GM12878 (cell line): Measurements from ENCODE around the gene GRIN2A. TPM values are rescaled to one million over a fixed set of nuclear protein-coding genes. Genes with fewer than 3 reads are reported as not detected.

Experiments used
- EZH2 ChIP-seq: IDR thresholded peaks from 2 replicates; pipeline ENCODE4 v1.6.1; 2012; ENCODE audit warnings: low read depth, mild to moderate bottlenecking, control low read depth, inconsistent platforms, low read length, borderline replicate concordance; ENCODE audit not compliant: control insufficient read depth
- JUNB ChIP-seq: IDR thresholded peaks from 2 replicates; pipeline ENCODE4 v1.6.1; 2016; ENCODE audit warnings: antibody characterized with exemption, mild to moderate bottlenecking
- MEF2A ChIP-seq: IDR thresholded peaks from 2 replicates; pipeline ENCODE4 v1.6.1; 2011; ENCODE audit warnings: low read depth, mild to moderate bottlenecking, low read length, moderate library complexity; ENCODE audit not compliant: insufficient read depth
- PAX8 ChIP-seq: fragments of 450-650 bp; IDR thresholded peaks from 2 replicates; pipeline ENCODE4 v1.6.1; 2017; ENCODE audit warnings: mild to moderate bottlenecking, moderate library complexity
- RELB ChIP-seq: fragments of 450-650 bp; IDR thresholded peaks from 2 replicates; pipeline ENCODE4 v1.6.1; 2017; ENCODE audit warnings: low read depth, mild to moderate bottlenecking, moderate library complexity
- SIN3A ChIP-seq: IDR thresholded peaks from 2 replicates; pipeline ENCODE4 v1.6.1; 2012; ENCODE audit warnings: low read depth, low read length, improper control_type of control experiment
- TCF12 ChIP-seq: IDR thresholded peaks from 2 replicates; pipeline ENCODE4 v1.6.1; 2011; ENCODE audit warnings: low read depth, mild to moderate bottlenecking, low read length
- polyA plus RNA-seq, 11 experiments: library from polyadenylated mRNA; depleted of rRNA in 4 of 11; unstranded in 6 of 11; stranded (reverse) in 5 of 11; fragments of >200 nt; fragmentation: Nextera tagmentation in 4 of 11; fragmentation: Illumina TruSeq in 1 of 11; extraction: Ambion mirVana in 4 of 11; extraction: Trizol in 1 of 11; gene quantifications; 1 replicate in 1 of 11; 2 replicates in 10 of 11; pipeline versions ENCODE4 v1.2.1 to v1.2.3, GENCODE V29; 2011 to 2016; ENCODE audit warnings: inconsistent platforms in 2 of 11, missing spikeins in 2 of 11, low read depth in 1 of 11
- total RNA-seq, 4 experiments: library from RNA; depleted of rRNA in 3 of 4; stranded (reverse); fragments of >200 nt in 3 of 4; fragmentation: Illumina TruSeq in 1 of 4; extraction: Trizol in 1 of 4; gene quantifications; 2 replicates each; pipeline versions ENCODE4 v1.2.1 to v1.2.3, GENCODE V29; 2013 to 2021
- TF ChIP-seq, protein P1 (sequence below): IDR thresholded peaks from 2 replicates; pipeline ENCODE4 v1.6.1; 2012; ENCODE audit warnings: mild to moderate bottlenecking, low read depth, low read length
- TF ChIP-seq, protein P2 (sequence below): fragments of 450-650 bp; IDR thresholded peaks from 2 replicates; pipeline ENCODE4 v1.6.1; 2018; ENCODE audit warnings: borderline replicate concordance, mild to moderate bottlenecking; ENCODE audit not compliant: partially characterized antibody
- TF ChIP-seq, protein P3 (sequence below): IDR thresholded peaks from 2 replicates; pipeline ENCODE4 v1.6.1; 2011; ENCODE audit warnings: mild to moderate bottlenecking, low read depth, low read length, moderate library complexity; ENCODE audit not compliant: insufficient replicate concordance

GRIN2A gene
- total and polyA plus RNA-seq, 10 of the 15 experiments (the other 5 are each of a cell fraction or from before 2014, with no cell fraction given), result 2.4 to 13.3 (median 7.3) TPM

- TF ChIP-seq RELB, result 0 out of 2 replicates have a peak, but pooled peaks have one; percentile 32
- no peak for TF ChIP-seq MEF2A
- TF ChIP-seq, protein P1, sequence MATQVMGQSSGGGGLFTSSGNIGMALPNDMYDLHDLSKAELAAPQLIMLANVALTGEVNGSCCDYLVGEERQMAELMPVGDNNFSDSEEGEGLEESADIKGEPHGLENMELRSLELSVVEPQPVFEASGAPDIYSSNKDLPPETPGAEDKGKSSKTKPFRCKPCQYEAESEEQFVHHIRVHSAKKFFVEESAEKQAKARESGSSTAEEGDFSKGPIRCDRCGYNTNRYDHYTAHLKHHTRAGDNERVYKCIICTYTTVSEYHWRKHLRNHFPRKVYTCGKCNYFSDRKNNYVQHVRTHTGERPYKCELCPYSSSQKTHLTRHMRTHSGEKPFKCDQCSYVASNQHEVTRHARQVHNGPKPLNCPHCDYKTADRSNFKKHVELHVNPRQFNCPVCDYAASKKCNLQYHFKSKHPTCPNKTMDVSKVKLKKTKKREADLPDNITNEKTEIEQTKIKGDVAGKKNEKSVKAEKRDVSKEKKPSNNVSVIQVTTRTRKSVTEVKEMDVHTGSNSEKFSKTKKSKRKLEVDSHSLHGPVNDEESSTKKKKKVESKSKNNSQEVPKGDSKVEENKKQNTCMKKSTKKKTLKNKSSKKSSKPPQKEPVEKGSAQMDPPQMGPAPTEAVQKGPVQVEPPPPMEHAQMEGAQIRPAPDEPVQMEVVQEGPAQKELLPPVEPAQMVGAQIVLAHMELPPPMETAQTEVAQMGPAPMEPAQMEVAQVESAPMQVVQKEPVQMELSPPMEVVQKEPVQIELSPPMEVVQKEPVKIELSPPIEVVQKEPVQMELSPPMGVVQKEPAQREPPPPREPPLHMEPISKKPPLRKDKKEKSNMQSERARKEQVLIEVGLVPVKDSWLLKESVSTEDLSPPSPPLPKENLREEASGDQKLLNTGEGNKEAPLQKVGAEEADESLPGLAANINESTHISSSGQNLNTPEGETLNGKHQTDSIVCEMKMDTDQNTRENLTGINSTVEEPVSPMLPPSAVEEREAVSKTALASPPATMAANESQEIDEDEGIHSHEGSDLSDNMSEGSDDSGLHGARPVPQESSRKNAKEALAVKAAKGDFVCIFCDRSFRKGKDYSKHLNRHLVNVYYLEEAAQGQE, result no peak
- 0 out of 2 replicates have a peak, but pooled peaks have one; percentile 55 for TF ChIP-seq TCF12
- TF ChIP-seq, protein P2, sequence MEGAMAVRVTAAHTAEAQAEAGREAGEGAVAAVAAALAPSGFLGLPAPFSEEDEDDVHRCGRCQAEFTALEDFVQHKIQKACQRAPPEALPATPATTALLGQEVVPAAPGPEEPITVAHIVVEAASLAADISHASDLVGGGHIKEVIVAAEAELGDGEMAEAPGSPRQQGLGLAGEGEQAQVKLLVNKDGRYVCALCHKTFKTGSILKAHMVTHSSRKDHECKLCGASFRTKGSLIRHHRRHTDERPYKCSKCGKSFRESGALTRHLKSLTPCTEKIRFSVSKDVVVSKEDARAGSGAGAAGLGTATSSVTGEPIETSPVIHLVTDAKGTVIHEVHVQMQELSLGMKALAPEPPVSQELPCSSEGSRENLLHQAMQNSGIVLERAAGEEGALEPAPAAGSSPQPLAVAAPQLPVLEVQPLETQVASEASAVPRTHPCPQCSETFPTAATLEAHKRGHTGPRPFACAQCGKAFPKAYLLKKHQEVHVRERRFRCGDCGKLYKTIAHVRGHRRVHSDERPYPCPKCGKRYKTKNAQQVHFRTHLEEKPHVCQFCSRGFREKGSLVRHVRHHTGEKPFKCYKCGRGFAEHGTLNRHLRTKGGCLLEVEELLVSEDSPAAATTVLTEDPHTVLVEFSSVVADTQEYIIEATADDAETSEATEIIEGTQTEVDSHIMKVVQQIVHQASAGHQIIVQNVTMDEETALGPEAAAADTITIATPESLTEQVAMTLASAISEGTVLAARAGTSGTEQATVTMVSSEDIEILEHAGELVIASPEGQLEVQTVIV, result no peak
- no peak for TF ChIP-seq SIN3A
- TF ChIP-seq JUNB, result peak; percentile 49
- TF ChIP-seq PAX8, result no peak
- TF ChIP-seq, protein P3, sequence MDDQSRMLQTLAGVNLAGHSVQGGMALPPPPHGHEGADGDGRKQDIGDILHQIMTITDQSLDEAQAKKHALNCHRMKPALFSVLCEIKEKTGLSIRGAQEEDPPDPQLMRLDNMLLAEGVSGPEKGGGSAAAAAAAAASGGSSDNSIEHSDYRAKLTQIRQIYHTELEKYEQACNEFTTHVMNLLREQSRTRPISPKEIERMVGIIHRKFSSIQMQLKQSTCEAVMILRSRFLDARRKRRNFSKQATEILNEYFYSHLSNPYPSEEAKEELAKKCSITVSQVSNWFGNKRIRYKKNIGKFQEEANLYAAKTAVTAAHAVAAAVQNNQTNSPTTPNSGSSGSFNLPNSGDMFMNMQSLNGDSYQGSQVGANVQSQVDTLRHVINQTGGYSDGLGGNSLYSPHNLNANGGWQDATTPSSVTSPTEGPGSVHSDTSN, result no peak
- TF ChIP-seq EZH2, result no peak
Observed at GRCh38 chr16:10206215-10206614, 24.0 kb upstream of the GRIN2A start (continued).
